Measurements from ENCODE around the gene BMP7. TPM values are rescaled to one million over a fixed set of nuclear protein-coding genes. Genes with fewer than 3 reads are reported as not detected.
A peak's percentile ranks its signal among the peaks of the same experiment; 100 is the strongest.

The BMP7 gene
- total and polyA plus RNA-seq, 2 of the 8 experiments (the other 6 are each of a cell fraction or from before 2014, with no cell fraction given), result 9.2 to 14.7 TPM

GRCh38 chr20:57128044-57128757 is 138.2 kb downstream of the BMP7 start:
- no peak overlapping the region for H4K5ac ChIP-seq (ENCODE audit: insufficient read length, low read depth, low read length)
- H3K18ac ChIP-seq (ENCODE audit: extremely low read depth, low read length), result no peak overlapping the region
- H2BK120ac ChIP-seq (replicated peaks; ENCODE audit: low read depth, low read length), result no peak overlapping the region
- H3K27ac ChIP-seq (ENCODE audit: low read depth, low read length), result no peak overlapping the region
- no peak for FAIRE-seq
- H4K91ac ChIP-seq (replicated peaks; ENCODE audit: insufficient read length, low read length), result no peak overlapping the region
- H3K14ac ChIP-seq (ENCODE audit: insufficient read length), result no peak overlapping the region
- no peaks in the 10 kb centered on the region for H3K79me2 ChIP-seq (ENCODE audit: control insufficient read depth in 1 of 2, insufficient read depth in 2 of 2, low read length in 2 of 2)
- no peak overlapping the region for H3K9ac ChIP-seq (replicated peaks in 1 of 4; ENCODE audit: extremely low read depth in 1 of 4, low read depth in 3 of 4, low read length in 3 of 4)
- H3K4me1 ChIP-seq (replicated peaks in 1 of 4; ENCODE audit: control insufficient read depth in 3 of 4, insufficient read depth in 4 of 4, low read length in 3 of 4), result no peaks in the 10 kb centered on the region; a peak in 2 of 7 replicates
- H3K23ac ChIP-seq (ENCODE audit: insufficient read length), result no peak overlapping the region
- no peaks in the 10 kb centered on the region for H3K36me3 ChIP-seq (ENCODE audit: control insufficient read depth in 2 of 4, insufficient read depth in 4 of 4, low read length in 3 of 4)
- H2BK20ac ChIP-seq (ENCODE audit: low read length), result 0 out of 2 replicates have a peak overlapping the region, but pooled peaks have one; percentile 21
- no peaks in the 10 kb centered on the region for H3K9me3 ChIP-seq (ENCODE audit: insufficient read depth in 2 of 2, low read depth in 1 of 2, low read length in 1 of 2)
- POLR2A ChIA-PET (ENCODE audit: partially characterized antibody), result no interaction called here
- H2BK15ac ChIP-seq (ENCODE audit: low read length), result peak overlapping the region; percentile 74; the same call in 1 of the 2 replicates
- peaks cover 0 to 2% (median 0%) of the 10 kb centered on the region in 4 experiments; a peak in 4 of 7 replicates for H3K27me3 ChIP-seq (replicated peaks in 1 of 4; ENCODE audit: control insufficient read depth in 3 of 4, extremely low read depth in 1 of 4, insufficient read depth in 3 of 4, low read length in 3 of 4)
- H4K8ac ChIP-seq (ENCODE audit: extremely low read depth, insufficient read depth, low read length), result peak overlapping the region; percentile 28; the same call in 1 of the 2 replicates
- H3K4ac ChIP-seq (replicated peaks; ENCODE audit: insufficient read length, low read depth, low read length), result no peak overlapping the region
- no peaks in the 10 kb centered on the region for H3K23me2 ChIP-seq (ENCODE audit: low read depth, low read length)
- no peak for DNase-seq (ENCODE audit: low read depth in 1 of 2, low spot score in 2 of 2)
- no peak overlapping the region for H2AK5ac ChIP-seq (ENCODE audit: low read depth, low read length)
- H2AFZ ChIP-seq (ENCODE audit: low read length), result no peak overlapping the region
- no peaks in the 10 kb centered on the region for H3K79me1 ChIP-seq (ENCODE audit: low read depth, low read length)
- H3K4me3 ChIP-seq (ENCODE audit: extremely low read depth in 1 of 4, insufficient read depth in 2 of 4, low read depth in 3 of 4, low read length in 4 of 4), result no peak overlapping the region
- no peak overlapping the region for H3K4me2 ChIP-seq (ENCODE audit: insufficient read depth in 1 of 2, low read depth in 2 of 2, low read length in 2 of 2)
- 87% methylated on average over 12 of the region's 15 CpGs; no CpG with 5 or more reads in 1 of the 2 experiments for WGBS, 2 experiments (ENCODE audit: extremely low coverage in 1 of 2, insufficient coverage in 1 of 2, insufficient read length in 1 of 2, insufficient replicate concordance in 2 of 2, low coverage in 1 of 2, low lambda C conversion rate in 2 of 2, missing lambda C conversion rate in 1 of 2)
- H2BK12ac ChIP-seq (ENCODE audit: low read depth, low read length), result no peak overlapping the region
- no peaks in the 10 kb centered on the region for H4K20me1 ChIP-seq (replicated peaks in 1 of 2; ENCODE audit: control insufficient read depth in 1 of 2, insufficient read depth in 2 of 2, low read length in 2 of 2)
- peak overlapping the region; percentile 55; the same call in 1 of the 2 replicates for H2BK5ac ChIP-seq (ENCODE audit: low read depth, low read length)
- CTCF ChIA-PET (ENCODE audit: partially characterized antibody), result no interaction called here
- H3K56ac ChIP-seq (replicated peaks; ENCODE audit: insufficient read length, low read depth, low read length), result no peak overlapping the region
- TF ChIP-seq CHD1 (IDR thresholded peaks at IDR 0.05; ENCODE audit: low read depth, low read length), result no peak
- TF ChIP-seq KDM1A (IDR thresholded peaks at IDR 0.05; ENCODE audit: borderline replicate concordance, low read length), result no peak
- no peak for TF ChIP-seq RNF2 (IDR thresholded peaks at IDR 0.05; ENCODE audit: borderline replicate concordance, low read depth, low read length, missing control alignments, poor library complexity, severe bottlenecking)
- no peak for TF ChIP-seq JUND (IDR thresholded peaks at IDR 0.05; ENCODE audit: low read length)
- no peak for TF ChIP-seq MAX (IDR thresholded peaks at IDR 0.05)
- no peak for TF ChIP-seq GABPA (IDR thresholded peaks at IDR 0.05; ENCODE audit: borderline replicate concordance, insufficient read depth, low read length)
- no peak for TF ChIP-seq BRCA1 (IDR thresholded peaks at IDR 0.05; ENCODE audit: low read depth, low read length)
- TF ChIP-seq TAF7 (optimal IDR thresholded peaks at IDR 0.05; ENCODE audit: borderline replicate concordance, low read depth, low read length), result no peak
- no peak for TF ChIP-seq BCL11A (IDR thresholded peaks at IDR 0.05; ENCODE audit: low read depth in 2 of 2, low read length in 2 of 2)
- no peak for TF ChIP-seq RAD21 (IDR thresholded peaks at IDR 0.05 in 1 of 2, conservative IDR thresholded peaks at IDR 0.05 in 1 of 2; ENCODE audit: low read depth in 2 of 2, low read length in 2 of 2)
- TF ChIP-seq RFX5 (IDR thresholded peaks at IDR 0.05; ENCODE audit: borderline replicate concordance, low read depth, low read length), result no peak
- TF ChIP-seq MAFK (IDR thresholded peaks at IDR 0.05; ENCODE audit: low read depth, low read length), result no peak

All from H1 (cell line).